Tibial nerve (tissue), 4 donors: ENCODE data around the gene SLCO3A1.

Experiments
- CTCF ChIP-seq, 5 experiments: fragments of 200-600 bp in 3 of 5; fragments of 450-650 bp in 2 of 5; sonication (generic) in 3 of 5; IDR thresholded peaks; one replicate each; pipeline ENCODE4 v1.5.1; 2016 to 2019; ENCODE audit warnings: antibody characterized with exemption in 5 of 5, mild to moderate bottlenecking in 3 of 5, moderate library complexity in 2 of 5
- EP300 ChIP-seq, 2 donors: sonication (generic); formaldehyde crosslinking; IDR thresholded peaks; one replicate each; pipeline ENCODE4 v1.6.1; 2017; ENCODE audit warnings: antibody characterized with exemption in 2 of 2, mild to moderate bottlenecking in 1 of 2

GRCh38 chr15:92092289-92093105, 239.0 kb downstream of the SLCO3A1 start:
- TF ChIP-seq EP300 (IDR thresholded peaks at IDR 0.05) (no peak), CTCF (IDR thresholded peaks at IDR 0.05) (no peak)
